GM23338 (cell line): ENCODE data around the gene CRYBG2. TPM values are rescaled to one million over a fixed set of nuclear protein-coding genes. Genes with fewer than 3 reads are reported as not detected.

Experiments
- ATAC-seq: fragments of 200-7000 bp; cut with Tn5 transposase; 3 replicates; pipeline ENCODE4 v1.9.1; 2020
- DNase-seq: peaks from one replicate; pipeline ENCODE4 v3.0.0-alpha.2; 2015; ENCODE audit warnings: low spot score
- H2AFZ ChIP-seq: fragments of 200-600 bp; sonication (generic); 2 replicates; pipeline ENCODE4 v1.8.0; 2016; ENCODE audit warnings: antibody characterized with exemption, mild to moderate bottlenecking, moderate library complexity
- H3F3A ChIP-seq: fragments of 200-600 bp; sonication (generic); replicated peaks from 2 replicates; pipeline ENCODE4 v1.8.0; 2017; ENCODE audit warnings: antibody characterized with exemption, mixed run types, low read depth
- H3K27ac ChIP-seq: fragments of 200-600 bp; sonication (generic); 2 replicates; pipeline ENCODE4 v1.6.1; 2016; ENCODE audit warnings: low read depth
- H3K27me3 ChIP-seq: fragments of 200-600 bp; sonication (generic); 2 replicates; pipeline ENCODE4 v1.8.0; 2016; ENCODE audit warnings: mild to moderate bottlenecking, mixed run types, moderate library complexity; ENCODE audit not compliant: insufficient read depth
- H3K36me3 ChIP-seq: fragments of 200-600 bp; sonication (generic); 2 replicates; pipeline ENCODE4 v1.8.0; 2016; ENCODE audit warnings: mild to moderate bottlenecking; ENCODE audit not compliant: insufficient read depth
- H3K4me1 ChIP-seq: fragments of 200-600 bp; sonication (generic); 2 replicates; pipeline ENCODE4 v1.8.0; 2016; ENCODE audit warnings: mild to moderate bottlenecking, moderate library complexity; ENCODE audit not compliant: insufficient read depth
- H3K4me2 ChIP-seq: fragments of 200-600 bp; sonication (generic); 2 replicates; pipeline ENCODE4 v1.7.1; 2017; ENCODE audit warnings: mixed run types
- H3K4me3 ChIP-seq: fragments of 200-600 bp; sonication (generic); 2 replicates; pipeline ENCODE4 v1.6.1; 2016; ENCODE audit warnings: mixed run types
- H3K79me2 ChIP-seq: fragments of 200-600 bp; sonication (generic); replicated peaks from 2 replicates; pipeline ENCODE4 v1.8.0; 2017; ENCODE audit warnings: mild to moderate bottlenecking; ENCODE audit not compliant: insufficient read depth
- H3K9me2 ChIP-seq: fragments of 200-600 bp; sonication (generic); 2 replicates; pipeline ENCODE4 v1.8.0; 2017; ENCODE audit not compliant: insufficient read depth
- H4K20me1 ChIP-seq: fragments of 200-600 bp; sonication (generic); replicated peaks from 2 replicates; pipeline ENCODE4 v1.8.0; 2017; ENCODE audit warnings: mild to moderate bottlenecking; ENCODE audit not compliant: insufficient read depth
- H3K27ac Mint-ChIP-seq: 2 replicates; pipeline ENCODE4 v1.8.0; 2020; ENCODE audit warnings: inconsistent platforms, mild to moderate bottlenecking, moderate library complexity, mixed read lengths
- H3K27me3 Mint-ChIP-seq: 3 replicates; pipeline ENCODE4 v1.8.0; 2022; ENCODE audit warnings: low read depth, mild to moderate bottlenecking, moderate library complexity, mixed read lengths, inconsistent platforms; ENCODE audit not compliant: insufficient read depth, poor library complexity
- H3K36me3 Mint-ChIP-seq: 3 replicates; pipeline ENCODE4 v1.8.0; 2021; ENCODE audit warnings: low read depth, mild to moderate bottlenecking, inconsistent platforms, moderate library complexity, mixed read lengths
- H3K4me1 Mint-ChIP-seq: 3 replicates; pipeline ENCODE4 v1.8.0; 2020; ENCODE audit warnings: mild to moderate bottlenecking, inconsistent platforms, mixed read lengths
- H3K4me3 Mint-ChIP-seq: 3 replicates; pipeline ENCODE4 v1.8.0; 2021; ENCODE audit warnings: moderate library complexity, mild to moderate bottlenecking, inconsistent platforms, mixed read lengths
- H3K9me3 Mint-ChIP-seq: 3 replicates; pipeline ENCODE4 v1.8.0; 2020; ENCODE audit warnings: moderate library complexity, mild to moderate bottlenecking, inconsistent platforms, mixed read lengths
- ETS1 ChIP-seq: IDR thresholded peaks from 2 replicates; pipeline ENCODE4 v1.6.1; 2016; ENCODE audit warnings: antibody characterized with exemption
- EZH2 ChIP-seq: fragments of 200-600 bp; sonication (generic); IDR thresholded peaks from one replicate; pipeline ENCODE4 v1.8.0; 2017; ENCODE audit warnings: antibody characterized with exemption, mild to moderate bottlenecking, low read depth; ENCODE audit not compliant: unreplicated experiment
- JUNB ChIP-seq: IDR thresholded peaks from one replicate; pipeline ENCODE4 v1.6.1; 2016; ENCODE audit warnings: antibody characterized with exemption; ENCODE audit not compliant: unreplicated experiment
- NANOG ChIP-seq: IDR thresholded peaks from 2 replicates; pipeline ENCODE4 v1.6.1; 2016; ENCODE audit warnings: antibody characterized with exemption, borderline replicate concordance
- REST ChIP-seq: IDR thresholded peaks from one replicate; pipeline ENCODE4 v1.6.1; 2018; ENCODE audit warnings: antibody characterized with exemption; ENCODE audit not compliant: unreplicated experiment
- STAT1 ChIP-seq: IDR thresholded peaks from one replicate; pipeline ENCODE4 v1.6.1; 2016; ENCODE audit warnings: antibody characterized with exemption; ENCODE audit not compliant: unreplicated experiment
- ZNF114 ChIP-seq: fragments of 250-450 bp; sonication (Bioruptor Pico); IDR thresholded peaks from 2 replicates; pipeline ENCODE4 v1.5.0; 2020; ENCODE audit warnings: mild to moderate bottlenecking, moderate library complexity
- ZNF331 ChIP-seq: fragments of 250-450 bp; sonication (Bioruptor Pico); IDR thresholded peaks from 2 replicates; pipeline ENCODE4 v1.5.0; 2020; ENCODE audit warnings: low read depth, mild to moderate bottlenecking, moderate library complexity
- polyA plus RNA-seq: library from polyadenylated mRNA; unstranded; fragments of >200 nt; fragmentation: Nextera tagmentation; extraction: Ambion mirVana; gene quantifications from 2 replicates; pipeline ENCODE4 v1.2.1, GENCODE V29; 2016
- total RNA-seq: library from RNA; depleted of rRNA; stranded (reverse); fragments of >200 nt; shearing (Covaris generic); gene quantifications from 2 replicates; pipeline ENCODE4 v1.2.3, GENCODE V29; 2014

CRYBG2 gene
- total and polyA plus RNA-seq, 2 experiments from 2014 or later, result 17.6 to 18.4 TPM

- Mint-ChIP-seq H3K4me1 (peaks cover 2% of the 10 kb centered on the region; the same call in 1 of the 3 replicates), H3K9me3 (no peaks in the 10 kb centered on the region), H3K27me3 (peaks cover 8% of the 10 kb centered on the region), H3K36me3 (no peaks in the 10 kb centered on the region), H3K27ac (no peak overlapping the region), H3K4me3 (no peak overlapping the region)
- ATAC-seq (no peak), DNase-seq (no peak)
- Histone ChIP-seq H3K36me3 (no peaks in the 10 kb centered on the region), H3K4me1 (no peaks in the 10 kb centered on the region), H3K4me2 (no peak overlapping the region), H3K4me3 (no peak overlapping the region), H3K9me2 (no peaks in the 10 kb centered on the region), H3K27me3 (no peaks in the 10 kb centered on the region), H3K79me2 (no peaks in the 10 kb centered on the region), H3F3A (no peaks in the 10 kb centered on the region), H4K20me1 (no peaks in the 10 kb centered on the region), H2AFZ (no peak overlapping the region), H3K27ac (0 out of 2 replicates have a peak overlapping the region, but pooled peaks have one; percentile 19)
- TF ChIP-seq NANOG (no peak), STAT1 (no peak), EZH2 (no peak), REST (no peak)
These were observed 45.1 kb upstream of the CRYBG2 start for GRCh38 chr1:26399034-26399433.

GRCh38 chr1:26395754-26396153, 41.8 kb upstream of the CRYBG2 start:
- DNase-seq (no peak), ATAC-seq (no peak)
- Histone ChIP-seq H3K4me2 (no peak overlapping the region), H3K79me2 (no peaks in the 10 kb centered on the region), H3F3A (no peaks in the 10 kb centered on the region), H3K27me3 (no peaks in the 10 kb centered on the region), H2AFZ (no peak overlapping the region), H3K27ac (no peak overlapping the region), H3K4me1 (peaks cover 14% of the 10 kb centered on the region), H4K20me1 (no peaks in the 10 kb centered on the region), H3K9me2 (no peaks in the 10 kb centered on the region), H3K4me3 (no peak overlapping the region), H3K36me3 (no peaks in the 10 kb centered on the region)
- Mint-ChIP-seq H3K9me3 (no peaks in the 10 kb centered on the region), H3K4me3 (no peak overlapping the region), H3K27ac (no peak overlapping the region), H3K27me3 (peaks cover 15% of the 10 kb centered on the region), H3K4me1 (peaks cover 24% of the 10 kb centered on the region), H3K36me3 (no peaks in the 10 kb centered on the region)
- TF ChIP-seq ETS1 (no peak), ZNF114 (CRISPR knock-in tag) (no peak), REST (no peak), ZNF331 (CRISPR knock-in tag) (no peak), NANOG (no peak), JUNB (no peak), EZH2 (no peak)
